HCT116 (cell line): ENCODE results near the gene TMEM131. TPM values are rescaled to one million over a fixed set of nuclear protein-coding genes. Genes with fewer than 3 reads are reported as not detected.

Experiments used
- ATAC-seq: fragments of 200-7000 bp; cut with Tn5 transposase; 2 replicates; pipeline ENCODE4 v1.9.1; 2020; ENCODE audit warnings: mild to moderate bottlenecking, moderate library complexity
- BruUV-seq: library from RNA; stranded (reverse); fragments of 400-500 nt; replicated peaks from 2 replicates; lab custom pipeline; 2021; lab: Mats Ljungman, UMichigan
- CTCF ChIA-PET: fragments of 300-600 bp; sonication (Branson Sonifier 250); formaldehyde crosslinking; loops from one replicate; lab custom pipeline; 2021; ENCODE audit warnings: antibody characterized with exemption; lab: Charles Lee
- POLR2A ChIA-PET: fragments of 300-600, 350-600 bp; sonication (Branson Sonifier 250); formaldehyde crosslinking; loops from one replicate; lab custom pipeline; 2021; ENCODE audit warnings: antibody characterized with exemption; lab: Charles Lee
- RAD21 ChIA-PET, 2 experiments: fragments of 300-600 bp; sonication (Branson Sonifier 250); formaldehyde crosslinking; loops; one replicate each; lab custom pipeline; 2023; ENCODE audit warnings: low total read pairs in 2 of 2; ENCODE audit not compliant: uncharacterized antibody in 2 of 2, unreplicated experiment in 2 of 2, low non-redundant PET in 1 of 2; lab: Charles Lee
- DNase-seq: peaks from one replicate; pipeline ENCODE4 v3.0.0-alpha.2; 2010; ENCODE audit warnings: low read depth, low spot score
- H2AFZ ChIP-seq: fragments of 200-600 bp; shearing (Covaris generic), sonication (generic); 2 replicates; pipeline ENCODE4 v1.6.1; 2017; ENCODE audit warnings: low read depth, mixed run types, mixed read lengths, antibody characterized with exemption, low read length; ENCODE audit not compliant: poor library complexity, severe bottlenecking
- H3K27ac ChIP-seq: 2 replicates; pipeline ENCODE4 v1.5.1; 2012; ENCODE audit warnings: low read depth, low read length
- H3K27me3 ChIP-seq: fragments of 200-600 bp; sonication (generic); 2 replicates; pipeline ENCODE4 v1.6.1; 2016; ENCODE audit warnings: mixed run types, low read length, mixed read lengths; ENCODE audit not compliant: insufficient read depth
- H3K36me3 ChIP-seq, 2 experiments: fragments of 200-500 bp in 1 of 2; fragments of 200-600 bp in 1 of 2; sonication (Bioruptor generic) in 1 of 2; sonication (generic) in 1 of 2; 2 replicates each; pipeline versions ENCODE4 v1.5.1 to v1.6.1; 2014 to 2016; ENCODE audit warnings: low read length in 2 of 2, inconsistent platforms in 1 of 2, mixed read lengths in 1 of 2, mixed run types in 1 of 2; ENCODE audit not compliant: insufficient read depth in 2 of 2, control insufficient read depth in 1 of 2
- H3K4me1 ChIP-seq, 2 experiments: fragments of 200-600 bp in 1 of 2; sonication (generic) in 1 of 2; 2 replicates each; pipeline versions ENCODE4 v1.5.1 to v1.6.1; 2012 to 2017; ENCODE audit warnings: low read length in 2 of 2, inconsistent platforms in 1 of 2, mild to moderate bottlenecking in 1 of 2, mixed read lengths in 1 of 2, mixed run types in 1 of 2, moderate library complexity in 1 of 2; ENCODE audit not compliant: insufficient read depth in 2 of 2, control insufficient read depth in 1 of 2
- H3K4me2 ChIP-seq: fragments of 200-600 bp; sonication (generic); 2 replicates; pipeline ENCODE4 v1.6.1; 2017; ENCODE audit warnings: mixed run types, low read length, mixed read lengths
- H3K4me3 ChIP-seq, 2 experiments: fragments of 200-600 bp in 1 of 2; sonication (generic) in 1 of 2; replicated peaks in 1 of 2; 2 replicates each; pipeline ENCODE4 v1.5.1; 2011 to 2016; ENCODE audit warnings: low read length in 2 of 2, control low read depth in 1 of 2, low read depth in 1 of 2, mild to moderate bottlenecking in 1 of 2, mixed read lengths in 1 of 2, mixed run types in 1 of 2
- H3K79me2 ChIP-seq: fragments of 200-600 bp; sonication (generic); 2 replicates; pipeline ENCODE4 v1.6.1; 2017; ENCODE audit warnings: mild to moderate bottlenecking, mixed run types, low read length, moderate library complexity, mixed read lengths; ENCODE audit not compliant: insufficient read depth
- H3K9ac ChIP-seq: fragments of 200-600 bp; sonication (generic); 2 replicates; pipeline ENCODE4 v1.6.1; 2016; ENCODE audit warnings: low read length, mixed read lengths
- H3K9me2 ChIP-seq: fragments of 200-600 bp; sonication (generic), shearing (Covaris generic); 2 replicates; pipeline ENCODE4 v1.6.1; 2017; ENCODE audit warnings: mixed run types, mild to moderate bottlenecking, moderate library complexity; ENCODE audit not compliant: insufficient read depth
- H3K9me3 ChIP-seq, 2 experiments: fragments of 200-500 bp in 1 of 2; fragments of 200-600 bp in 1 of 2; sonication (Bioruptor generic) in 1 of 2; sonication (generic) in 1 of 2; 2 replicates each; pipeline ENCODE4 v1.6.1; 2014 to 2017; ENCODE audit warnings: low read length in 2 of 2, mixed read lengths in 2 of 2, inconsistent platforms in 1 of 2, low read depth in 1 of 2, mild to moderate bottlenecking in 1 of 2, mixed run types in 1 of 2, moderate library complexity in 1 of 2; ENCODE audit not compliant: control insufficient read depth in 1 of 2, insufficient read depth in 1 of 2
- H4K20me1 ChIP-seq: fragments of 200-600 bp; sonication (generic), shearing (Covaris generic); 2 replicates; pipeline ENCODE4 v1.6.1; 2017; ENCODE audit warnings: mixed run types, mild to moderate bottlenecking, moderate library complexity; ENCODE audit not compliant: insufficient read depth
- ELF1 ChIP-seq: IDR thresholded peaks from 2 replicates; pipeline ENCODE4 v1.6.1; 2012; ENCODE audit warnings: low read depth, borderline replicate concordance
- POLR2AphosphoS5 ChIP-seq: IDR thresholded peaks from 2 replicates; pipeline ENCODE4 v1.6.1; 2011; ENCODE audit warnings: mild to moderate bottlenecking, low read depth, low read length, moderate library complexity
- SIN3A ChIP-seq: IDR thresholded peaks from 2 replicates; pipeline ENCODE4 v1.6.1; 2012; ENCODE audit warnings: low read depth
- SP1 ChIP-seq: IDR thresholded peaks from 2 replicates; pipeline ENCODE4 v1.6.1; 2012; ENCODE audit warnings: low read depth
- ZFX ChIP-seq: fragments of 450-650 bp; IDR thresholded peaks from 2 replicates; pipeline ENCODE4 v1.6.1; 2017
- intact Hi-C: fragments of 100-400 bp; cut with micrococcal nuclease; formaldehyde crosslinking; loops from 2 replicates; pipeline ENCODE4 v1.10.0; 2022
- total RNA-seq: library from RNA; stranded (reverse); gene quantifications from one replicate; pipeline ENCODE4 v1.2.1, GENCODE V29; 2021; ENCODE audit not compliant: unreplicated experiment
- TF ChIP-seq, protein P1 (sequence below), 3 experiments: fragments of 200-600 bp in 1 of 3; sonication (generic) in 1 of 3; IDR thresholded peaks in 2 of 3; conservative IDR thresholded peaks in 1 of 3; 2 replicates each; pipeline ENCODE4 v1.5.1; 2012 to 2017; ENCODE audit warnings: low read depth in 2 of 3, low read length in 2 of 3, antibody characterized with exemption in 1 of 3, borderline replicate concordance in 1 of 3, control low read depth in 1 of 3, mild to moderate bottlenecking in 1 of 3, mixed read lengths in 1 of 3, mixed run types in 1 of 3, moderate library complexity in 1 of 3; ENCODE audit not compliant: insufficient read depth in 1 of 3
- TF ChIP-seq, protein P2 (sequence below): IDR thresholded peaks from 2 replicates; pipeline ENCODE4 v1.6.1; 2012; ENCODE audit warnings: low read depth

The TMEM131 gene
- total RNA-seq, 1 experiment from 2014 or later: 51.5 TPM

- no peak for DNase-seq
- Histone ChIP-seq H3K9ac (no peak overlapping the region), H3K79me2 (peaks cover 91% of the 10 kb centered on the region), H2AFZ (no peak overlapping the region), H4K20me1 (no peaks in the 10 kb centered on the region; the same call in 1 of the 2 replicates), H3K27ac (no peak overlapping the region), H3K4me2 (no peak overlapping the region), H3K36me3 (no peaks in the 10 kb centered on the region), H3K4me1 (no peaks in the 10 kb centered on the region; a peak in 1 of 4 replicates), H3K9me2 (no peaks in the 10 kb centered on the region), H3K4me3 (no peak overlapping the region), H3K27me3 (no peaks in the 10 kb centered on the region), H3K9me3 (peaks cover 6 to 14% of the 10 kb centered on the region in 2 experiments; a peak in 2 of 4 replicates)
- POLR2A ChIA-PET: no interaction called here
- no TSS peak for BruUV-seq
- CTCF ChIA-PET: no interaction called here
- intact Hi-C loops: no loop called here
- no peak for ATAC-seq
- RAD21 ChIA-PET: no interaction called here
- no peak for TF ChIP-seq POLR2AphosphoS5
- TF ChIP-seq SIN3A: no peak
- TF ChIP-seq, protein P1, sequence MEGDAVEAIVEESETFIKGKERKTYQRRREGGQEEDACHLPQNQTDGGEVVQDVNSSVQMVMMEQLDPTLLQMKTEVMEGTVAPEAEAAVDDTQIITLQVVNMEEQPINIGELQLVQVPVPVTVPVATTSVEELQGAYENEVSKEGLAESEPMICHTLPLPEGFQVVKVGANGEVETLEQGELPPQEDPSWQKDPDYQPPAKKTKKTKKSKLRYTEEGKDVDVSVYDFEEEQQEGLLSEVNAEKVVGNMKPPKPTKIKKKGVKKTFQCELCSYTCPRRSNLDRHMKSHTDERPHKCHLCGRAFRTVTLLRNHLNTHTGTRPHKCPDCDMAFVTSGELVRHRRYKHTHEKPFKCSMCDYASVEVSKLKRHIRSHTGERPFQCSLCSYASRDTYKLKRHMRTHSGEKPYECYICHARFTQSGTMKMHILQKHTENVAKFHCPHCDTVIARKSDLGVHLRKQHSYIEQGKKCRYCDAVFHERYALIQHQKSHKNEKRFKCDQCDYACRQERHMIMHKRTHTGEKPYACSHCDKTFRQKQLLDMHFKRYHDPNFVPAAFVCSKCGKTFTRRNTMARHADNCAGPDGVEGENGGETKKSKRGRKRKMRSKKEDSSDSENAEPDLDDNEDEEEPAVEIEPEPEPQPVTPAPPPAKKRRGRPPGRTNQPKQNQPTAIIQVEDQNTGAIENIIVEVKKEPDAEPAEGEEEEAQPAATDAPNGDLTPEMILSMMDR (IDR thresholded peaks at IDR 0.05 in 2 of 3, conservative IDR thresholded peaks at IDR 0.05 in 1 of 3; ENCODE audit: borderline replicate concordance in 1 of 3, insufficient read depth in 1 of 3, low read depth in 2 of 3, low read length in 2 of 3): no peak
- no peak for TF ChIP-seq SP1
- no peak for TF ChIP-seq ELF1
- TF ChIP-seq ZFX: no peak
- TF ChIP-seq, protein P2, sequence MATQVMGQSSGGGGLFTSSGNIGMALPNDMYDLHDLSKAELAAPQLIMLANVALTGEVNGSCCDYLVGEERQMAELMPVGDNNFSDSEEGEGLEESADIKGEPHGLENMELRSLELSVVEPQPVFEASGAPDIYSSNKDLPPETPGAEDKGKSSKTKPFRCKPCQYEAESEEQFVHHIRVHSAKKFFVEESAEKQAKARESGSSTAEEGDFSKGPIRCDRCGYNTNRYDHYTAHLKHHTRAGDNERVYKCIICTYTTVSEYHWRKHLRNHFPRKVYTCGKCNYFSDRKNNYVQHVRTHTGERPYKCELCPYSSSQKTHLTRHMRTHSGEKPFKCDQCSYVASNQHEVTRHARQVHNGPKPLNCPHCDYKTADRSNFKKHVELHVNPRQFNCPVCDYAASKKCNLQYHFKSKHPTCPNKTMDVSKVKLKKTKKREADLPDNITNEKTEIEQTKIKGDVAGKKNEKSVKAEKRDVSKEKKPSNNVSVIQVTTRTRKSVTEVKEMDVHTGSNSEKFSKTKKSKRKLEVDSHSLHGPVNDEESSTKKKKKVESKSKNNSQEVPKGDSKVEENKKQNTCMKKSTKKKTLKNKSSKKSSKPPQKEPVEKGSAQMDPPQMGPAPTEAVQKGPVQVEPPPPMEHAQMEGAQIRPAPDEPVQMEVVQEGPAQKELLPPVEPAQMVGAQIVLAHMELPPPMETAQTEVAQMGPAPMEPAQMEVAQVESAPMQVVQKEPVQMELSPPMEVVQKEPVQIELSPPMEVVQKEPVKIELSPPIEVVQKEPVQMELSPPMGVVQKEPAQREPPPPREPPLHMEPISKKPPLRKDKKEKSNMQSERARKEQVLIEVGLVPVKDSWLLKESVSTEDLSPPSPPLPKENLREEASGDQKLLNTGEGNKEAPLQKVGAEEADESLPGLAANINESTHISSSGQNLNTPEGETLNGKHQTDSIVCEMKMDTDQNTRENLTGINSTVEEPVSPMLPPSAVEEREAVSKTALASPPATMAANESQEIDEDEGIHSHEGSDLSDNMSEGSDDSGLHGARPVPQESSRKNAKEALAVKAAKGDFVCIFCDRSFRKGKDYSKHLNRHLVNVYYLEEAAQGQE: no peak
These were observed 21.3 kb downstream of the TMEM131 start for GRCh38 chr2:97974471-97974870.
